Right forelimb (tissue), 1 donor: Measurements from ENCODE around the gene SSH2.
"Not testable (repeated sequence)": the region's sequence is repeated elsewhere in the genome, so short reads cannot be mapped to it uniquely, and the experiment has no call there.

Experiments
- DNase-seq: peaks from one replicate; pipeline ENCODE4 v3.0.0-alpha.2; 2018

The SSH2 gene

DNA sequence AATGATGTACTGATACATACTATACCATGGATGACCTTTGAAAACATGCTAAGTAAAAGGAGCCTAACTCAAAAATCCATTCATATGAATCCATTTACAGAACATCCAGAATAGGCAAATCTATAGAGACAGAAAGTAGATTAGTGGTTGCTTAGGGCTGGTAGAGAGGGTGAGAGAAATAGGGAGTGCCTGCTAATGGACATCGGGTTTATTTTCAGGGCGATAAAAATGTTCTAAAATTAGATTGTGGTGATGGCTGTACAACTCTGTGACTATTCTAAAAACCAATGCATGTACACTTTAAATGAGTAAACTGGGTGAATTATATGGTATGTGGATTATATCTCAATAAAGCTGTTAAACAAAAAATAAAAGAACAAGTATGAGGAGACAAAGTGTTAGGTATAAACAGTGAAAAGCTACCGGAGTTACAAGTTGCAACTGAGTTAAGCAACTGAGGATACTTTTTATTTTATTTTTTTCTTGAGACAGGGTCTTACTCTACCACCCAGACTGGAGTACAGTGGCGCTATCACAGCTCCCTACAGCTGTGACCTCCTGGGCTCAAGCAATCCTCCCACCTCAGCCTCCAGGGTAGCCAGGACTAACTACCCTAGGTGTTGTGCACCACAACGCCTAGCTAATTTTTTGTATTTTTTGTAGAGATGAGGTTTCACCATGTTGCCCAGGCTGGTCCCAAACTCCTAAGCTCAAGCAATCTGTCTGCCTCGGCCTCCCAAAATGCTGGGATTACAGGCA lies 231.8 kb downstream of the SSH2 start:
- DNase-seq: no peak

DNA sequence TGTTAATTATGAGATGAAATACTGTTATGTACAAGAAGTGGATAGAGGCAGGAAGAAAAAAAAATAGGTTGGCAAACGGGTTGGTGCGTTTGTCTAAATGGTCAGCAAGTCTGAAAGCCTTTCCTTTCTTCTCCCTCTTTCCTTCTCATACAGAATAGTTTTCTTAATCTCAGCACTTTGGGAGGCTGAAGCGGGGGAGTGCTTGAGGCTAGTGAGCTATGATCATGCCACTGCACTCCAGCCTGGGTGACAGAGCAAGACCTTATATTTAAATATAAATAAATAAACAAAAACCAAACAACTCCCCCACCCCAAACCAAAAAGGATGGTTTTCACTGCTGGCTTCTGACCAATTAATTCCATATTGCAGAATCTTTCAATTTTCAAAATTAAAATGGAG lies 232.7 kb downstream of the SSH2 start:
- no peak for DNase-seq

DNA sequence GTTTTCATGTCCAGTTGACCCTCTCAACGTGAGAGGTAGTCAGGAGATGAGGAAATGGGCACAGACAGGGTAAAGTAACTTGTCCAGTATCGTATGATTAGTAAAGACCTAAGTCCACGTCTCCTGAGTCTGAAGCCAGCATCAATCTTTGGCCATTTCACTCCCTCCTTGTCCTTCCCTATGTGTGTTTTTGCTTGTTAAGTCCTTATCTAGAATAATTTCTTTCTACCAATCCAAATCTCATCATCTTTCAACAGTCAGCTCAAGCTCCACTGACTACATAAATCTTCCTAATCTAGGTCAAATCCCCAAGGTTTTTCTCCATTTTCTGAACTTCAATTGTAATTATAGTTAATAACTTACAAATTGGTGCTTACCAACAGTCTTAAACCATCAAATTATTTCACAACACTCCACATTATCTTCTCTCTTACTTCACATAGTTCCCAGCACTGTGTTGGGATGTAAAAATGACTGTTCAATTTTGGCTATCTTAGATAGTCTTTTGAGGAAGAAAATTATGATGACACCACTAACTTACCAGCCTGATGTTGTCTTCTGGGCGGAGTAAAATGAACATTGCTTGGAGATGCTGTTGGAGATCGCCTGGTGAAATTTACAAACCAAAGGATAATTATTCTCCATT lies 235.0 kb downstream of the SSH2 start:
- DNase-seq: no peak

DNA sequence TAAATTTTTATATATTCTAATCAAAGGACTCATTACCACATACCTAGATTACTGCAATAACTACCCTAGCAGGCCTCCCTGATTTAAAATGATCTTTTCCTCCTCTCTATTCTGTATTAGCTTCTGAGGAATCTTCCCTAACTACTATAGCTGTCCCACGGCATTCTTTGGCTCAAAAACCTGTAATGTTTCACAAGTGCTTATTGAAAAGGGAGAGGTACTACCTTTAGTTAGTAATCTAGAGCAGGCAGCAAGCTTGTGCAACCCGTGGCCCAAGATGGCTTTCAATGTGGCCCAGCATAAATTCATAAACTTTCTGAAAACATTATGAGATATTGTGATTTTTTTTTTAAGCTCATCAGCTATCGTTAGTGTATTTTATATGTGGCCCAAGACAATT lies 236.3 kb downstream of the SSH2 start:
- no peak for DNase-seq

DNA sequence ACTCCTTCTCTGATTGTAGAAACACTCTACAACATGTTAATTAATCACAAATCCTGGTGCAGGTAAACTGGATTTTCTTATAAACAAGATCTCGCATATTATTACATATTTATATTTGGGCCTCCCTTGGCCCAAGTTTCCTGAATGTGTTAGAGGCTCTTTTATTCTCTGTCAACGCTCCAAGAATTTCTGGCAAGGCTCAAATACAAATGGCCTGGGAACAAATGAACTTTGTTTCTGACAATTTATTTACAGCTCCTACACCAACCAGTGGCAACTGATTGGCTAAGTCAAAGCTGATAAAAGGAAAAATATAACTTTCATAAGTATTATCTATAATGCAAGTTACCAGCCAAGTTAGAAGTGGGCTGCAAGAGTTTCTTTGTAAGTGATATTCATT lies 242.4 kb downstream of the SSH2 start:
- DNase-seq: no peak

DNA sequence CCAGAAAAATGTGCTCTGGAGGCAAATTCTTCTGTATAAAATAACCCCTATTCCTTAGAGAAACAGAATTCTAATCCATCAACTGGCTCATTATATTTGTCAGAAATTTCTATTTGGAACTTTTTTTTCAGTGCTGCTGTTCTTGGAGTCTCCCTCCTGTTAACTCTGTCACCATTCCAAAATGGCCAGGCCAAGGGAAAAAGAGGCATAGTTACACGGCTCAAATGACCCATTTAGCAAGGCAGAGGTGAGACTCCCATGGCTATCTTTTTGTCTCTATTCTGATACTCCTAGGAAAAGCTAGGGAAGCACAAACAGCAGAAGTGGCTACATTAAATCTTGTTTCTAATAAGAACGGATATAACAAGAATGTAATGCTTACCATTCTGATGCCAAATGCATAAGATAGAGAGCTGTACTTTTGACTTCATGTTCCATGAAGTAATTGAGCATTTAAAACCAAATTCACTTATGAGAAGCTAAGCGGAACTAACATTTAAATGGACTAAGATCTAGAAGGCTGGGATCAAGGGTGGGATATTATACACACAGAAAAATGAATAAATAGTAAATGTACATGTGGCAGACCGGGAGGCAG lies 242.9 kb downstream of the SSH2 start:
- no peak for DNase-seq

DNA sequence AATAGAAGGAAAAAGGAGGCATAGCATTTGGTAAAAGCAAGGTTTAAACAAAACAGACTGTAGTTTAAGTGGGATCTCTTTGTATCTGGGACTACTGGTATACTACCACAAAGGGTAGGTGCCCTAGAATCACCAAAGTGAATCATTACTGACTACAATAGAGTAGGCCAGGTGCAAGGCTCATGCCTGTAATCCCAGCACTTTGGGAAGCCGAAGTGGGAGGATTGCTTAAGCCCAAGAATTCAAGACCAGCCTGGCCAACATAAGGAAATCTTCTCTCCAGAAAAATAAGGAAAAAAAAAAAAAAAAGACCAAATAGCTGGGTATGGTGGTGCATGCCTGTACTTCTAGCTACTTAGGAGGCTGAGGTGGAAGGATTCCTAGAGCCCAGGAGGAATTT lies 246.5 kb downstream of the SSH2 start:
- no peak for DNase-seq

DNA sequence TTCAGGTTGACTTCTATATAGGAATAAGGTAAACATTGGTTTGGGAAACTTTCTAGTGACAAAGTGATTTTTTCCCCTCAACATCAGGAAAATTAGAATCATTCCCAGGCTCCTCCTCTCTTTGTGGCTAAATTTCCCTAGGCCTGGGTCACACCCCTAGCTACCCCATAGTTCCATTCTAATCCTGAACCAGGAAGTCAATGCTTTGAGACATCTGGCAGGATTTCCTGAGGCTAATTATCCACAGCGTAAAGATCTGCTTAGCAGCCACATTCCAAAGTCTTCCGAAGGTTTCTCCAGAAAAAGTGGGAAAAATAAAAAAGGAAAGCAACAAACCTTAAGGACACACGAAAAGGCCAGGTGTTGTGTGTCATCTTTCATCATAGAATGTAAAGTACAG lies 247.0 kb downstream of the SSH2 start:
- DNase-seq: no peak

DNA sequence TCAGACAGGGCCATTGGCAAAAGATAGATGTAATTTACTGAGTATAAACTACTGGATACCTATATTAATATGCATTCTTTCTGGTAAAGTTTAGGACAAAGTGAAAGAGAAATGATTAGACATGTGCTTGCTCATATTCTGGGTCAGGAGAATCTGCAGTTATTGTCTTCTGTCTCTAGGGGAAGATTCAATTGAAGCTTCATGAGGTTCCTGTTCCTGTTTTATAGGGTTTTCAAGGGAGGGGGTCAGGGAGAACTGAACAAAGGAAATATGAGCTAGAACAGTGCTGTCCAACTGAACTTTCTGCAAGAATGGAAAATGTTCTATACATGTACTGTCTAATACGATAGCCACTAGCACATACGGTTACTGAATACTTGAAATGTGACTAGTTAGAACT lies 248.0 kb downstream of the SSH2 start:
- DNase-seq: no peak

DNA sequence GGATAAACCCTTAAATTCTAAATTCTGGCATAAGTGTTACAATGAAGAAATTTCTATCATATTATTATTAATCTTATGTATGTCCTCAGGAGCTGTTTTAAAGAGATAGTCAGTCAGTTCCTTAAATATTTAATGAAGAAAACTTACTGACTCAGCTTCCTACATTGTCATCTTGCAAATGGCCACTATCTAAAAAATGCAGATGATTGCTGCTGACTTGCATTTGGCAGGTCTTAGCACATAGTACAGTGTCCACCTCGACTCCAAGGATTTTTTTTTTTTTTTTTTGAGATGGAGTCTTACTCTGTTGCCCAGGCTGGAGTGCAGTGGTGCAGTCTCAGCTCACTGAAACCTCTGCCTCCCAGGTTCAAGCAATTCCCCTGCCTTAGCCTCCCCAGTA lies 252.2 kb downstream of the SSH2 start:
- no peak for DNase-seq

DNA sequence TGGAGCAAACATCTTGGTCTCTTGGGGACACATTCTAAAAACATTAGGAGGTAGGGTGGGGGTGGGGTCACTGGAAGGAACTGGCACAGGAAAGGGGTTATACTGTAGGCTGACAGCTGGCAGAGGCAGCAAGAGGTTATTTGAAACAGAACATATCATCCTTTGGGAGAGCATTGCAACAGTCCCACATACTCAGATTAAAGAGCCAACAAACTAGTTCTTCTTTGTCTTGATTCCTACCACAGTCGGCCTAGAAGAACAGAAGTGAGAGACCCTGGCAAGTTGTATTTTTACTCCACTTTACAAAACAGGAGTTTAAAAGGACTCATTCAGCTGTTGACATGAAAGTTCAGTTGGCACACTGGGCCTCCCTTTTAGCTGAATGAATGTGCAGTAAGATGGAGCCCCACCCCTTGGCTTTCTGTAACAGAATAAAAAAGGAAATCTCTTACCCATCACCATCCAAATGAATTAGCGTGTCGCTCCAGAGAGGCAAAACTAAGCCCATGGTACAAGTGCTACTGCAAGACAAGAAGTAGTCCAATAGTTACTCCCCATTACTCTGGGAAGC lies 252.7 kb downstream of the SSH2 start:
- DNase-seq: no peak

DNA sequence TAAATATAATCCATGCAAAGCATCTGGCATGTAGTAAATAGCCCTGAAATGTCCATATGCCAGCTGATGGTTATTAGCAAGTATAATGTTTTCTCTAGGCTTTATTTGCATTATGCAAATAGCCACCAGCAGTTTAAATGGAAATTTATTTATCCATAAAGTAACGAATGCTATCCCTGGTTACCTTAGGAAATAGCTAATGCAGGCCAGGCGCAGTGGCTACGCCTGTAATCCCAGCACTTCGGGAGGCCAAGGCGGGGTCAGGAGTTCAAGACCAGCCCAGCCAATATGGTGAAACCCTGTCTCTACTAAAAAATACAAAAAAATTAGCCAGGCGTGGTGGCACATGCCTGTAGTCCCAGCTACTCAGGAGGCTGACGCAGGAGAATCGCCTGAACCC lies 254.1 kb downstream of the SSH2 start:
- not testable (repeated sequence) for DNase-seq

DNA sequence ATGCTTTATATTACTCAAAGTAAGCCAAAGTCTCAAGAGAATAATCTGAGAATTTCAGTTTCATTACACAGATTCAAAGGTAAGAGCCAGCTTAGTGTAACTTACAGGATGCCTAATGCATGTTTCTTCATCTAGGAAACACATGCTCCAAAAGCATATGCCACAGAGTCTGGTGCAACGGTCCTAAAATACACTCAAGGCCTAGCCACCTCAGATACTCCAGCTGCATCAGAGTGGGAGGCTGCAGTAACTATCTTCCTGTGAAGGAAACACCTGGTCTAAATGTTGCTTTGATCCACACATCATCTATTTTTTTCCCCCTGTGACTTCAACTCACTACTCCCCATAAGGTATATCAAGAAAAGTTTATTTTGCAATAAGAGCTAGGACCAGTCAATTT lies 255.7 kb downstream of the SSH2 start:
- no peak for DNase-seq

DNA sequence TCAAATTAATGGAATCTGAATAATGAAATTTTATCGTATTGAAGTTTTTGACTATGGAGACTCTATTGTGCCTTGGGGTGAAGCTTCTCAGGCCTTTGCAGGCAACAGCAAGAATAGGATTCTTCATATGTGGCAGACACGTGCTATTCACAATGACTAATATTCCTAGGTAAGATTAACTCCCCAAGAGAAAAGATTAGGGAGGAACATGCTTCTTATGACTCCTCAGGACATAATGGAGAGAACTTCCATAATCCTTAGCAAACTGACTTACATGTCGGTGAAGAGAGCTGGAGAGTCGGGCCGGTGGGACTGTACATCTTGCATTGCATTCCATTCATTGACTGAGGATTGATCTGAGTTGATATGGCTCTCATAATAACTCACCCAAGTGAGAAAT lies 258.4 kb downstream of the SSH2 start:
- no peak for DNase-seq

DNA sequence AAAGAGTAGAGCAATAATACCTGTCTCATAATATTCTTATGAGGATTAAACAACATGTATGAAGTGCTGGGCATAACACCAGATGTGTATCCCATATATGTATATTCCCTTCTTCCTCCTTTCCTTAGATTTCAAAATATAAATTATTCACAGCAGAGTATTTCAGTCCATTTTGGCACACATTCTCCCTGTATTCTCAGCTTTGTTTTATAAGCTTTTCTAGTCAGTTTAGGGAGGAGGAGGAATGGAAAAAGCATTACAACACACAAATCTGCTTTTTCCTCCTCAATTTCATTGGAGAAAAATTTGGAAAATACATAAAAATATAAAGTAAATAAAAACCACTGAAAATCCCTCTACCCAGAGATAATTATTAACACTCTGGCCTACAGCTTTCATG lies 260.8 kb downstream of the SSH2 start:
- no peak for DNase-seq

DNA sequence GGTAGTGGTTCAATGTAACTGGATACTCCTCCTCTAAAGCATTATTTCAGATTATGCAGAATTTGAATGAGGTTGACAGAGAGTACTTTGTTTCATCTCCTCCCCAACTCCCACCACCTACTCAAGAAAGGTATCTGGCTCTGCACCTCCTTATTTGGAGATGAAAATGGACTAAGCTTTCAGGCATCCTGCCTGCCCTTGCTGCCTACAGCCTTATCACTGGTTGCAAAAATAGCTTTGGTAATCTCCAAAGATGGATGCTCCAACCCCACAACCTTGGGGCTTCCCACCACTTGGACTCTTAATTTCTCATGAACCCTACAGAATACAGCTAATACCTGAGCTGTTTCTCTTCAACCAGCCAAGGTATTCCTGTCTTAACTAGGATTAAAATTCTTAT lies 262.1 kb downstream of the SSH2 start:
- DNase-seq: no peak

DNA sequence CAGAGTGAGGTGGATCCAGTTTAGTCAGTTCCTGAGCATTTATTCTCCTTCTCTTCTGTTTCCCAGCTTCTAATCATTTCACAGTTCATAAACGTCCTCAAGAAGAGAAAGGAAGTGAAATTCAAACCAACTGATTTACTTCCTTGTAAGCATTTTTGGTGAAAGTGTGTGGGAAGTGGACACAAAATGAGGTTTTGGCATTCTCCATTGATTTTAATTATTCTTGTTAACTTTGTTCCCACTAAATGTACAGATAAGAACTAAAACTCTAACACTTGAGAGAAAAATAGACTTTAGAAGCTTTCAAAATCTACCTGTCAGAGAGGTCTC lies 264.6 kb downstream of the SSH2 start:
- no peak for DNase-seq

DNA sequence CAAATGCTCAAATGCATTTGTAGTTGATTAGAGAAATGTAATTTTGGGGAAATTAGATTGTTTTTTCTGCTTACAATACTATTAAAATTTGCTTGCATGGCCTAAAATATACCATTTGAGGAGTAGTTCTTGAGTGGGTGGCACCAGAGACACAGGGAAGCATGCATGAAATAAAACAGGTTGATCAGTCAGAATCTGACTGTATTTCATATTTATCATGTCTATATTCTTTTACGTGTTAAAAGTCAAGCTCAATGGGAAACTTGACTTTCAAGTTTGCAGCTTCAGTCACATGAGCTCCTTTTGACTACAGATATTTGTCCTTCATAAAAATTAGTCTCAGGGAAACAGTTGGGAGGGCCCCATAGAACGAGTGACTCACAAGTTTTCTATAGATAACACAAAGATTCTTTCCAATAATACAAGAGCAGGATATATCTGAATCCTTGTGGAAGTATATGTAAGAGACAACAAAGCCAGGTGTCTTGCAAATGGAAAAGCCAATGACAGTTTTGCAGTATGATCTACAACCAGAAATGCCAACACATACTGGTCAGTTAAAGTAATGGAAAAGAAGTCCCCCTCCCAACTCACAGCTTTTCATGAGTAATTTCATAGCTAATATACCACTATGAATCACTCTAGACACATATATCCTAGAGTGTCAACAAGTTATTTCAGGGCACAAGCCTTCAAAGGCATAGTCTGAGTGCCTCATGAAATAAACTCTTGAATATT lies 265.1 kb downstream of the SSH2 start:
- DNase-seq: no peak

DNA sequence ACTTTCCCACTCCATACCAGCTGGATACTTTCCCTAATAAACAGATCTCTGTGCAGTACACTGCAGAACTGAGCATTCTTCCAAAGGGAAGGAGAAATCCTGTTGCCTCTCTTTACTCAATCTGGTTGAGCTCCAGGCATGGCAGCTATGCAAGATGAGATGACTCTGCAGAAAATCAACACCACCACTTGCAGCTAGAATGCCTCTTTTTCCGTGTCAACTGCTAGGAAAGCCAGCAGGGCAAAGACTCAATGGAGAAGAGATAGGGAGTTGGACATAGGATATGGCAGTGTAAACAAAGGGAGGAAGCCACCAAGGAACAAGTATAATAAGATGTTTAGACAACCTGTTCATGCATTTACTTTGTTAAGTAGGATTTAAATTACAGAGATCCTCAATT lies 266.9 kb downstream of the SSH2 start:
- DNase-seq: no peak

DNA sequence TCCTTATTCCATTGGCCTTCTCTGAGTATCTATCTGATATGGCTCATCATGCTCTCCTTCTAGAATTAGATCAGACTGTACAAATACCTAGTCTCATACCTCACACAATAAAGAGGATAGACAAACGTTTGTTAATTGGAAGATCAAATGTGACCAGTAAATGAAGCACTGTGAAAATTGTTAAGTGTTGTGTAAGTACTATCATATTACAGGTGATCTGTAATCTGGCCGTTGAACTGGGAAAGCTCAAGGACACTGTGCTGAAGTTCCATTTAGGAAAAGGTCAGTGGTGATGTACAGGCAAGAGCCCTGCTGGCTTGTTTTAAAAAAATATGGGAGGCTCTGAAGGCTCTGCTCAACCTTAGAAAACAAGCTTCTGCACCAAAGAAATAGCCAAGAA lies 268.8 kb downstream of the SSH2 start:
- DNase-seq: no peak

DNA sequence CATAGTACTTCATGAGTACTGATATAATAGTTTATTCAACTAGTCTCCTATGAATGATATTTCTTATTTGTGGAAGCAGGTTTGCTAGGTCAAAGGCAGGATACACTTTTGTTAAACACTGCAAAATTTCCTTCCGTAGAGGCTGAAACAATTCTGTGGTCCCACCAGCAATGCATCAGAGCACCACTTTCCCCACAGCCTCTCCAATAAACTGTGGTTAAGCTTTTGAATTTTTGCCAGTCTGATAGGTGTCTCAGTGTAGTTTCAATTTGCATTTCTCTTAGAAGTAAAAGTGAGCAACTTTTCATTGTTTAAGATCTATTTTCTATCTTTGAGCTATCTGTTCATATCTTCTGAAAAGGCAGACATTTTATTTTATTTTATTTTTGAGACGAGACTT lies 270.9 kb downstream of the SSH2 start:
- no peak for DNase-seq

DNA sequence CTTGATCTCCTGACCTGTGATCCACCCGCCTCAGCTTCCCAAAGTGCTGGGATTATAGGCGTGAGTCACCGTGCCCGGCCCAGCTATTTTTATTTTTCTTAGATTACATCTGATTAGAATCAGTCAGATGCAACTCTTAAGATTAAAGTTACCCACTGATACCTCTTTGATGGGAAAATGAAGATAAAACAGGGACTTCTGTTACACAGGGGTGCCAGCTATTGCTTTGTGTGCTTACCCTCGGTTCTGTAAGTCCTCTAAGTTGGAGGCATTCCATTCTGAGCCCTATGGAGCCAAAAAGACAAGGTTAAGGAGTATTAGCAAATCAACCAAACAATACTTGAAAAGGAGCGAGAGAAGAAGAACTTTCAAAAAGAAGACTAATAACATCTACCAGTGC lies 274.7 kb downstream of the SSH2 start:
- DNase-seq: no peak

DNA sequence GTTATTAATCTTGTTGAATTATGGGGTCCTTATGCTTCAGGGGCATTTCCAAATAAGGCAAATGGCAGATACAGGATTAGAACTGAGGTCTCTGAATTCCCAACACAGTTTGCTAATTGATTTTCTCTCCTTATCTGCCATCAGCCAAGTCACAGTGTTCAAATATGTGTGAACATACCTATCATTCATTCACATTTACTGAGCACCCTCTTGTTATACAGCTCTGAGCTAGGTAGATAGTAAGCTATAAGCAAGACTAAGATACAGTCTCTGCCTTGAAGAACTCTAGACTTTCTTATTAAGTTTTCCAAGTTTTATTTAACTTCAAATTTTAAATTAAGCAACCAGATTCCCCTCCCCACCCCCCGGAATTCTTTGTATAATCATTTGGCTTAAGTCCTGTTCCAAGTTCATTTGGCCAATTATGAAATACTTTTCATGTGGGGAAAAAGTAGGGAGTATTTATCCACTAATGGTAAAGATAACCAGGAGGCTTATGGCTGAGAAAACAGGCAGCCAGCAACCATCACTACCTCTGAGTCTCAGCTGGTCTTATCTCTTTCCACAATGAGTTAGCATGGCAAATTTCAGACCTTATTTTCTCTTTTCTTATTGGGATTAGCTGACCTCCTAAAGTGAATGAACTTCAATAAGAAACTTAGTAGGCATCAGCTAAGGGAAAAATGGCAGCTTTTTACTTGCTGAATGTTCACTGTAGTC lies 275.9 kb downstream of the SSH2 start:
- no peak for DNase-seq
